ENCODE data around the gene RGS7.

DNA sequence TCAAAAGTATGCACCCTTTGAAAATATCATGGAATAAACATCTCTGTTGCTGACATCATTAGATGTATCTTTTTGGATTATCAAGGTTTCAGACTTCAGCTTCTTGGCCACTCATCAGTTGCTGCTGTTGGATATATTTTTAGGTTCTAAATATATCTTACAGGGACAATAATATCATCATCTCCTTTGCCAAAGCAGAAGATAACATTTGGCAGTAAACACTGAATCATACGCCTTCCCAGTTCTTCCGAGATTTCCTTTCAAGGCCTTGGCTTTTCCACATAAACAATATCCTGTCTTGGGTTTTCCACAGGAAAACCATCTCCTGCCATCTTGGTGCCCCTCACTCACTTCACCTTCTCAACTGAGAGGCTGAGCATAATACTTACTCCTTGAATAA, 39.3 kb downstream of the RGS7 start:
- TF ChIP-seq, protein P1, sequence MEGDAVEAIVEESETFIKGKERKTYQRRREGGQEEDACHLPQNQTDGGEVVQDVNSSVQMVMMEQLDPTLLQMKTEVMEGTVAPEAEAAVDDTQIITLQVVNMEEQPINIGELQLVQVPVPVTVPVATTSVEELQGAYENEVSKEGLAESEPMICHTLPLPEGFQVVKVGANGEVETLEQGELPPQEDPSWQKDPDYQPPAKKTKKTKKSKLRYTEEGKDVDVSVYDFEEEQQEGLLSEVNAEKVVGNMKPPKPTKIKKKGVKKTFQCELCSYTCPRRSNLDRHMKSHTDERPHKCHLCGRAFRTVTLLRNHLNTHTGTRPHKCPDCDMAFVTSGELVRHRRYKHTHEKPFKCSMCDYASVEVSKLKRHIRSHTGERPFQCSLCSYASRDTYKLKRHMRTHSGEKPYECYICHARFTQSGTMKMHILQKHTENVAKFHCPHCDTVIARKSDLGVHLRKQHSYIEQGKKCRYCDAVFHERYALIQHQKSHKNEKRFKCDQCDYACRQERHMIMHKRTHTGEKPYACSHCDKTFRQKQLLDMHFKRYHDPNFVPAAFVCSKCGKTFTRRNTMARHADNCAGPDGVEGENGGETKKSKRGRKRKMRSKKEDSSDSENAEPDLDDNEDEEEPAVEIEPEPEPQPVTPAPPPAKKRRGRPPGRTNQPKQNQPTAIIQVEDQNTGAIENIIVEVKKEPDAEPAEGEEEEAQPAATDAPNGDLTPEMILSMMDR (conservative IDR thresholded peaks at IDR 0.05; ENCODE audit: low read depth, low read length): no peak
- TF ChIP-seq RFX5 (IDR thresholded peaks at IDR 0.05; ENCODE audit: low read depth, low read length): no peak
- no peak for TF ChIP-seq SMC3 (IDR thresholded peaks at IDR 0.05; ENCODE audit: low read depth, low read length)
- no peak for TF ChIP-seq MXI1 (IDR thresholded peaks at IDR 0.05; ENCODE audit: borderline replicate concordance, low read depth, low read length)
- no peak for TF ChIP-seq POLR2A (IDR thresholded peaks at IDR 0.05; ENCODE audit: low read depth, low read length)
- TF ChIP-seq, protein P2, sequence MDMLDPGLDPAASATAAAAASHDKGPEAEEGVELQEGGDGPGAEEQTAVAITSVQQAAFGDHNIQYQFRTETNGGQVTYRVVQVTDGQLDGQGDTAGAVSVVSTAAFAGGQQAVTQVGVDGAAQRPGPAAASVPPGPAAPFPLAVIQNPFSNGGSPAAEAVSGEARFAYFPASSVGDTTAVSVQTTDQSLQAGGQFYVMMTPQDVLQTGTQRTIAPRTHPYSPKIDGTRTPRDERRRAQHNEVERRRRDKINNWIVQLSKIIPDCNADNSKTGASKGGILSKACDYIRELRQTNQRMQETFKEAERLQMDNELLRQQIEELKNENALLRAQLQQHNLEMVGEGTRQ (IDR thresholded peaks at IDR 0.05; ENCODE audit: low read depth, low read length): no peak
- no peak for TF ChIP-seq BHLHE40 (IDR thresholded peaks at IDR 0.05; ENCODE audit: low read depth, low read length)
- TF ChIP-seq, protein P3, sequence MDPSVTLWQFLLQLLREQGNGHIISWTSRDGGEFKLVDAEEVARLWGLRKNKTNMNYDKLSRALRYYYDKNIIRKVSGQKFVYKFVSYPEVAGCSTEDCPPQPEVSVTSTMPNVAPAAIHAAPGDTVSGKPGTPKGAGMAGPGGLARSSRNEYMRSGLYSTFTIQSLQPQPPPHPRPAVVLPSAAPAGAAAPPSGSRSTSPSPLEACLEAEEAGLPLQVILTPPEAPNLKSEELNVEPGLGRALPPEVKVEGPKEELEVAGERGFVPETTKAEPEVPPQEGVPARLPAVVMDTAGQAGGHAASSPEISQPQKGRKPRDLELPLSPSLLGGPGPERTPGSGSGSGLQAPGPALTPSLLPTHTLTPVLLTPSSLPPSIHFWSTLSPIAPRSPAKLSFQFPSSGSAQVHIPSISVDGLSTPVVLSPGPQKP (IDR thresholded peaks at IDR 0.05; ENCODE audit: borderline replicate concordance, low read depth, low read length): no peak
- TF ChIP-seq CEBPB (IDR thresholded peaks at IDR 0.05; ENCODE audit: low read depth, low read length): no peak
- no peak for TF ChIP-seq NFE2L2 (IDR thresholded peaks at IDR 0.05; ENCODE audit: low read depth, low read length)
- TF ChIP-seq RAD21 (IDR thresholded peaks at IDR 0.05; ENCODE audit: low read length): no peak
- TF ChIP-seq RCOR1 (IDR thresholded peaks at IDR 0.05; ENCODE audit: insufficient replicate concordance, low read length): no peak

All from IMR-90 (cell line).